ENCODE results near the gene ZSWIM4.

The ZSWIM4 gene

DNA sequence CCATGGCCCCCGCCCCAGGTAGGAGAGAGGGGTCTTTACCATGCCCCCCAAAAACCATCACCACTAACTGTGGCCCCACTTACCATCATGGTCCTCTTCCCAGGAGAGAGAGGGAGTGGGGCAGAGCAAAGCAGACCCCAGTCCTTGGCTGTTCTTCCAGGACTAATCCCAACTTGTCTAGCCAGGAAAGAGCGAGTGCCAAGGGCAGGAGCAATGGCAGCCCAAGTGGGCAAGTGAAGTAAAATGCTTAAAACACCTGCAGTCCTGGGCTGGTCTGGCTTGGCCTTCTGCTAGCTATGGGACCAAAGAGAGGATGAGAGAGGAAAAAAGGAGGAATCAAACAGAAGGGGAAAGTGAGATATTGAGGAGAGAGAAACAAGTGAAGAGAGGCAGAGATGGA lies 17.9 kb downstream of the ZSWIM4 start:
- no peak for DNase-seq

DNA sequence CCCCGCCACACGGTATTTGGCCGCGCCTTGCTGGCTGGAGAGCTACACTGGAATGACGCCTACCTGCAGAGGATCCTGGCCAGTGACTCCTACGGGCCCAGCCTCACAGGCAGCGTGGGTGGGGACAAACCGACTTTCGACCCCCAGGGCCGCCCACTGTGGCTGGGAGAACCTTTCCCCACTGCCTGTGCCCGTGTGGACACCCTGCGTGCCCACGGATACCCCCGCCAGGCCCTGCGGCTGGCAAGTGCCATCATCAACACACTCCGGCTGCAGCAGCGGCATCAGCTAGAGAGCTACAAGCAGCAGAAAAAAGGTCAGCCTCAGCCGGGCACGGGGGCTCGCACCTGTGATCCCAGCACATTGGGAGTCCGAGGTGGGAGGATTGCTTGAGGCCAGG lies 19.3 kb downstream of the ZSWIM4 start:
- DNase-seq: no peak

DNA sequence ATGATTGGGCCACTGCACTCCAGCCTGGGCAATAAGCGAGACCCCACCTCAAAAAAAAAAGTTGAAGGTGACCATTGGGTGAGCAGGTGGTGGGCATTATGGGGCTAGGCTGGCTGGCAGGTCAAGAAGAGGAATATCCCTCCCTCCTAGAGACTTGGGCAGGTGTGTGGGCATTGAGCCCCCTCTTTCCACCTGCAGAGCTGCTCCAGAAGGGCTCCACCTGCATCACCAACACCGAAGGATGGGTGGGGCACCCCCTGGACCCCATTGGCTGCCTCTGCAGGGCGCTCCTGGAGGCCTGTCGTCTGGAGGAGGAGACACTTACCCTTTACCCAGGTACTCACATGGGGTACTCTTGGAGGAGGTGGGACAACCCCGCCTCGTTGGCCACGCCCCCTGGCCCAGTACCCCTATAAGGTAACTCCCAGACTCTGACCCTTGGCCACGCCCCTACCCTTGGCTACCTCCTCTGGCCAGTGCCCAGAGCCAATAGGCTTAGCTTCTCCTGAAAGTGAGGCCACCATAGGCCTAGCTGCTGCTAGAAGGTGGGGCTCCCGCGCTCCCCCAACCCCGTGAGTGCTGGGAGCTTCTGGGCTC lies 21.9 kb downstream of the ZSWIM4 start:
- no peak for DNase-seq

DNA sequence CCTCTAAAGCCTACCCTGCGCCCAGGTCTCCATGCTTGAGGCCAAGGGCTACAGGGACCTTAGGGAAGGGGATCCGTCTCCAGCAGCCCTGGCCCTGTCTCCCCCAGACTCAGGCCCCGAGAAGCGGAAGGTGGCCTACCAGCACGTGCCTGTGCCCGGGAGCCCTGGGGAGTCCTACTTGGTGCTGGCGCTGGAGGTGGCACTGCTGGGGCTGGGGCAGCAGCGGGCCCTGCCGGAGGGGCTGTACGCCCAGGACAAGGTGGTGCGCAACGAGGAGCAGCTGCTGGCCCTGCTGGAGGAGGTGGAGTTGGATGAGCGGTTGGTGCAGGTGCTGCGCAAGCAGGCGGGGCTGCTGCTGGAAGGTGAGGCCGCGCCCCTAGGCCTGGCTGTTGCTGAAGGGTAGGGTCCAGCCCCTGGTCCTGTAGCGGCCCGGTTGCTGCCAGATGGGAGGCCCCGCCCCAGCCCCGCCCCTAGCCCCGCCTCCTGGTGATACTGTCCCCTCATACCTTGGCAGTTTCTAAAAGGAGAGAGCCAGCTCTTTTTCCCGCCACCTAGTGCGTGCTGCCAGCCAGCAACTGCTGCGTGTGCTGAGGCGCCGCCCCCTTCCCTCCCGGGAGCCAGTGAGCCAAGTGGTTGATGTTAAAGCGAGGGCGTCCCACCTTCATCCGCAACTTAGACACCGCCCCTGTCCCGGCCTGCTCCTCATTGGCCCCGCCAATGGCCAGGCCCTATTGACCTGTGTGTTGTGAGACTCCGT lies 22.6 kb downstream of the ZSWIM4 start:
- DNase-seq: no peak

DNA sequence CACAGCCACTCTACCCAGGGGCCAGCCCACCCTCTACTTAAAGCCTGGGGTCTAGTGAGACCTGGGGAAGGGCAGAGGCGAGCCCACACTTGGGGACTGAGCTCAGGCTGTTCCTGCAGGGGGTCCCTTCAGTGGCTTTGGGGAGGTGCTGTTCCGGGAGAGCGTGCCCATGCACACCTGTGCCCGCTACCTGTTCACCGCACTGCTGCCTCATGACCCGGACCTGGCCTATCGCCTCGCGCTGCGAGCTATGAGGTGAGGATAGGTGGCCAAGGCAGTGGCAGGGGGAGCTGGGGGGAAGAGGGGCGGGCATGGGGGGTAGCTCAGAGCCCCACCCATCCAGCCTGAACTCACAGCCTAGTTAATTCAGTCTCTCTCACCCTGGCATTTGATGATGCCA lies 24.0 kb downstream of the ZSWIM4 start:
- DNase-seq: no peak

DNA sequence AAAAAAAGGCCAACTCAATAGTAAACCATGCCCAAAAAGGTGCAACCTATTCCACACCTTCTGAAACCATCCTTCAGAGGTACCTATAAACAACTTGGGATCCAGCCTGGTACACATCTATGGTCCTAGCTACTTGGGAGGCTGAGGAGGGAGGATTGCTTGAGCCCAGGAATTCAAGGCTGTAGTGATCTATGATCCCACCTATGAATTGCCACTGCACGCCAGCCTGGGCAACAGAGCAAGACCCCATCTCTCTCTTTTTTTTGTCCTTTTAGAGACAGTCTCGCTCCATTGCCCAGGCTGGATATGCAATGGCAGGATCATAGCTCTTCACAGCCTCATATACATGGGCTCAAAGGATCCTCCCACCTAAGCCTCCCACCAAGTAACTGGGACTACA lies 26.0 kb downstream of the ZSWIM4 start:
- no peak for DNase-seq

DNA sequence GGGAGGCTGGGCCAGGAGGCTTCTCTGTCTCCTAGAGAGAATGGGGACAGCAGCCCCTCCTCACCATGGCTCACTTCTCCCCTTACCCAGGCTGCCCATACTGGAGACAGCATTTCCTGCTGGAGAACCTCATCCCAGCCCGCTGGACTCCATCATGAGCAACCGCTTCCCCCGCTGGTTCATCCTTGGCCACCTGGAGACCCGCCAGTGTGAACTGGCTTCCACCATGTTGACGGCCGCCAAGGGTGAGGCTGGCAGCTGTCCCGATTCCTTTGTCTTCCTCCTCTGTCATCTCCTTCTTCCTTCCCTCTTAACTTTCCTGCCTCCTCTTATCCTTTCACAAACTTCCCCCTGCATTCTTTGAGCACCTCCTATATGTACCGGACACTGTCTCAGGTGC lies 28.0 kb downstream of the ZSWIM4 start:
- peak; percentile 28 for DNase-seq

DNA sequence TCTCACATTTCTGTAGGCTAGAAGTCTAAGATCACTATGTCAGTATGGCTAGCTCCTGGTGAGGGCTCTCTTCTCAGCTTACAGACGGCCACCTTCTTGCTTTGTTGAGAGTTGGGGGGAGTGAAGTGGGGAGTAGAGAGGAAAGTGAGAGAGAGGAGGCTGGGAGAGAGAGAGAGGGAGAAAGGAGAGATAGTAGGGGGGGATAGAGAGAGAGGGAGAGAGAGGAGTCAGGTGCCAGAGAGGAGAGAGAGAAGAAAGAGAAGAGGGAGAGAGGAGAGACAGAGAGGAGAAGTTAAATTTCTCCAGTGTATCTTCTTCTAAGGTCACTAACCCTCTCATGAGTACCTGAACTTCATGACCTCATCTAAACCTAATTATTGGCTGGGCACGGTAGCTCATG lies 28.7 kb downstream of the ZSWIM4 start:
- DNase-seq: no peak

DNA sequence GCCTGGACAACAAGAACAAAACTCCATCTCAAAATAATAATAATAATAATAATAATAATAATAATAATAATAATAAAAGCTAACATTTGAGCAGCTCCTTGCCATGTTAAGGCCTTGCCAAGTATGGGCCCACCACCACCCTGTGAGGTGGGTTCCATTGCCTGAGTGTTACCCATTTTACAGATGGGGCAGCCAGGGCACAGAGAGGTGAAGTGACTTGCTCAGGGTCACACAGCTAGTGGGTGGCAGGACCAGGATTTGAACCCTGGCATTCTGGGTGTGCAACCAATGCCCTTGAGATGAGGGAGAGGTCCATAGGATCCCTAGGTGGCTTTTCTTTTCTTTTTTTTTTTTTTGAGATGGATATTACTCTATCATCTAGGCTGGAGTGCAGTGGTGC lies 29.5 kb downstream of the ZSWIM4 start:
- DNase-seq: no peak

DNA sequence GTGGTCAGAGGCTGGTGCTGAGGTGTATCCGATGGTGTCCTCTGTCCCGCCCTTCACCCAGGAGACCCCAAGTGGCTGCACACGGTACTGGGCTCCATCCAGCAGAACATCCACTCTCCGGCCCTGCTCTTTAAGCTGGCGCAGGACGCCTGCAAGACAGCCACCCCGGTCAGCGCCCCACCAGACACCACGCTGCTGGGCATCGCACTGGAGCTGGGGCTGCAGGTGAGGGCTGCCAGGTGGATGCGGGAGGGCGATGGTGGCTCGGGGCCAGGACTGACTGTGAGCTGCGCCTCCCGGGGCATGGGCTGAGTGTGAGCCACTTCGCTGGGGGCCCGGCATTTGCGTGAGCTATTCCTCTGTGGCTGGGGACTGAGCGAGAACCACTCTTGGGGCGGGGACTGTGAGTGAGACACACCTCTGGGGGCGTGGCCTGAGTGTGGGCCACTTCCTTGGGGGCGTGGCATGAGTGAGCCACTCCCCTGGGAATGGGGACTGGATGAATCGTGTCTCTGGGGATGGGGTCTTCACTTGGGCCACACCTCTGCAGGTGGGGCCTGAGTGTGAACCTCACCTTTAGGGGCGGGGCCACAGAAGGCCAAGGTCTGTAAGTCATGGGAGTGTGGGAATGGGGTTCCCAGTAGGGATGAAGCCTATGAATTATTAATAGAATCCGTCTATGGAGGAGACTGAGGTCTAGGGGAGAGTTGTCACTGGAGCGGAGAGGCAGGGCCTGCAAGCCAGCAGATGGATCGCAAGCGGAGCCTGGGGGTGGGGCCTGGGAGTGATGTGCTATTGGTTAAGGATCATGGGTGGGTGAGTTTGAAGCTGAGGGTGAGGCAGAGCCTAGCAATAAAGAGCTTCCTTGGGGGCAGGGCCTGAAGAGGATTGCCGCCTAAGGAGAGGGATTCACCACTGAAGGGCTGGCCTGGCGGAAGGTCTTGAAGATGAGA lies 30.5 kb downstream of the ZSWIM4 start:
- no peak for DNase-seq

DNA sequence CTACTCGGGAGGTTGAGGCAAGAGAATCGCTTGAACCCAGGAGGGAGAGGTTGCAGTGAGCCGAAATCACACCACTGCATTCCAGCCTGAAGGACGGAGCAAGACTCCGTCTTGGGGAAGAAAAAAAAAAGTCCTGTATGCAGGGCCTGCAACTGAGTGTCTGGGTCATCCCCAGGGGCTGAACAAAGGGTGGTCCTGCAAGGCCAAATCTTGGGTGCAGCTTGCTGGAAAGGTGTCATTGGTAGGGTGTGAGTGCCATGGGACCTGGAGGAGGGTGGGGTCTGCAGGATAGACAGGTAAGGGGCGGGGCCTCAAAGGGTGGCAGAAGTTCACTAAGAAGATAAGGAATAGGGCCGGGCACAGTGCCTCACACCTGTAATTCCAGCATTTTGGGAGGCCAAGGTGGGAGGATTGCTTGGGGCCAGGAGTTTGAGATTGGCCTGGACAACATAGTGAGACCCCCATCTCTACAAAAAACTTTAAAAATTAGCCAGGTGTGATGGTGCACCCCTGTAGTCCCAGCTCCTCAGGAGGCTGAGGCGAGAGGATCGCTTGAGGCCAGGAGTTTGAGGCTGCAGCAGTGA lies 31.5 kb downstream of the ZSWIM4 start:
- no peak for DNase-seq

DNA sequence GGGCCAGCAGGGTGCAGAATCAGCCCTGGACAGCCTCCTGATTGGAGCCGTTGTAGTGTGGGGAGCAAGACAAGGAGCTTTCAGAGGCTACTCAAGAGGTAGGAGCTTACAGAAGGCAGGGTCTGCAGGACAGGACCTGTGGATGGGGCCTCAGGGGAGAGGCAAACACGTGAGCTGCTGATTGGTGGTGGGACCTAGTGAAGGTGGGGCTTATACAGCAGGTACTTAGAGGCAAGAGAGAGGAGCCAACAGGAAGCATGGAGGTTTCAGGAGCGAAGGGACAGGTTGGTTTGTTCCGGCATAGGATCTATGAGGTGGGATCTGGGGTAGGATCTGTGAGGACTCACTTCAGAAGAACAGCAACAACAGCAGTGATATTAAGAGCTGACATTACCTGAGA lies 32.4 kb downstream of the ZSWIM4 start:
- no peak for DNase-seq

DNA sequence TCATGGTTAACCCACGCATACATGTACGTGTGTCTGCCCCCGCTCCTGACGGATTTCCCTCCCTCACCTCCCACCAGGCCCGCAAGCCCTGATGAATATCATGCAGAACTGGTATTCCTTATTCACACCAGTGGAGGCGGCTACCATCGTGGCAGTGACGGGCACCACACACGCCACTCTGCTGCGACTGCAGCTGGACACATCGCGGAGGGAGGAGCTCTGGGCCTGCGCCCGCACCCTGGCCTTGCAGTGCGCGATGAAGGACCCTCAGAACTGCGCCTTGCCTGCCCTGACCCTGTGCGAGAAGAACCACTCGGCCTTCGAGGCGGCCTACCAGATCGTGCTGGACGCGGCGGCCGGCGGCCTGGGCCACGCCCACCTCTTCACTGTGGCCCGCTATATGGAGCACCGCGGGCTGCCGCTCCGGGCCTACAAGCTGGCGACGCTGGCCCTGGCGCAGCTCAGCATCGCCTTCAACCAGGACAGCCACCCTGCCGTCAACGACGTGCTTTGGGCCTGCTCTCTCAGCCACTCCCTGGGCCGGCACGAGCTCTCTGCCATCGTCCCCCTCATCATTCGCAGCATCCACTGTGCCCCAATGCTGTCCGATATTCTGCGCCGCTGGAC lies 35.0 kb downstream of the ZSWIM4 start:
- DNase-seq: no peak

DNA sequence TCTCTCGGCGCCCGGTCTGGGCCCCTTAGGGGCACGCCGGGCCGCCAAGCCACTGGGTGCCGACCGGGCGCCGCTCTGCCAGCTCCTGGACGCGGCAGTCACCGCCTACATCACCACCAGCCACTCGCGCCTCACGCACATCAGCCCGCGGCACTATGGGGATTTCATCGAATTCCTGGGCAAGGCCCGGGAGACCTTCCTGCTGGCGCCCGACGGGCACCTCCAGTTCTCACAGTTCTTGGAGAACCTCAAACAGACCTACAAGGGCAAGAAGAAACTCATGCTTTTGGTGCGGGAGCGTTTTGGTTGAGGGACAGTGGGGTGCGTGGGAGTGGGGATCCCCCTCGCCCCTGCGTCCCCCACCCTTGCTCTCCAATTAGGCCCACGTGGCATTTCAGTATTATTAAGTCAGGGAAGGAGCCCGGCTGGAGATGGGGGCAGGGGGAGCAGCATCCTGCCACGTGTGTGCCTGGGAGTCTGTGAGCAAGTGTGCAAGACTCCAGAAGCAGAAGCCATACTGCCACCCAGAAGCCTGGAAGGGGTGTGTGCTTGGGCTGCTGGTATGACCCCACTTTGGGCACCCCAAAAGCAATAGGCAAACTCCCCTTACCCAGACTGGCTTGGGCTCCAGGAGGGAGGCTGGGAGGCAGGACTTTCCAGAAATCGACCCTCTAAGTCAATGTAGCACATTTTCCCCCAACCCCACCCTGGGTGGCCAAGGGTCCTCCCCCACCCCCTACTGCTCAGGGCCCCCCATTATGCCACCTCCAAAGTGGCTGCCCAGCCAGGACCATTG lies 35.7 kb downstream of the ZSWIM4 start:
- no peak for DNase-seq

DNA sequence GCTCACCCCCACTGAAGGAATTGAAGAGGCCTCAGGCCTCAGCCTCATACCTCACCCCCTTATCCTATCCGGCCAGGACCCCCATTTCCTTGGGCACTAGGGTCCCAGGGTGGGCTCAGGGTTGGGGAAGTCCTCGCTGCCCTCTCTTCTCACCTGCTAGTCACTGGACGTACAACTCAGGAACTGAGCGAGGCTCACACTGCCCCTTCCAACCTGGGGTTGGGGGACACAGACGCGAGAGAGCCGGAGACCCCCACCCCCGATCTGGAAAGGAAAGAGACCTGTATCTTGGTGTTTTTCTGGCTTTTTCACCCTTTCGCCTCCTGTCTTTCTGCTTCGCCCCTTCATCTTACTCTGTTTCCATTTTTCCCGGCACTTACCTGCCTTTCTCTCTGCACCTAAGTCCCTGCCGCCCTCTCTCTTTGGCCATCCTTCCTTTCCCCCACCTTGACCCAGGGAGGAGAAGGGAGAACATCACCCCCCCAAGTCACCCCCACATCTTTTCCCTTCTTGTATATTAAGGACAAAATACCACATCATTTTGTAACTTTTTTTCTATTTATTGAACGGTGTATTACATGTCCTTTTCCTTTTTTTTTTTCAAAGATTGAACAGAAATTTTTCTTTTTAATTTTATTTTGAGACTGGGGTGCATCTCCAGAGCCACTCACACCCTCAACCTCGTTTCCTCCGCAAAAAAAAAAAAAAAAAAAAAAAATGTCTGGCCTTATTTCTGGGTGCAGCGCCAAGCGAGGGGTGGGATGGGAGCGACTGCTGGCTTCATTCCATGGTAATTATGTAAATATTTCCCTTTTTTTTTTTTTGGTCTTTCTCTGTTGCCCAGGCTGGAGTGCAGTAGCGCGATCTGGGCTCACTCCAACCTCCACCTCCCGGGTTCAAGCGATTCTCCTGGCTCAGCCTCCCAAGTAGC lies 36.6 kb downstream of the ZSWIM4 start:
- no peak for DNase-seq

DNA sequence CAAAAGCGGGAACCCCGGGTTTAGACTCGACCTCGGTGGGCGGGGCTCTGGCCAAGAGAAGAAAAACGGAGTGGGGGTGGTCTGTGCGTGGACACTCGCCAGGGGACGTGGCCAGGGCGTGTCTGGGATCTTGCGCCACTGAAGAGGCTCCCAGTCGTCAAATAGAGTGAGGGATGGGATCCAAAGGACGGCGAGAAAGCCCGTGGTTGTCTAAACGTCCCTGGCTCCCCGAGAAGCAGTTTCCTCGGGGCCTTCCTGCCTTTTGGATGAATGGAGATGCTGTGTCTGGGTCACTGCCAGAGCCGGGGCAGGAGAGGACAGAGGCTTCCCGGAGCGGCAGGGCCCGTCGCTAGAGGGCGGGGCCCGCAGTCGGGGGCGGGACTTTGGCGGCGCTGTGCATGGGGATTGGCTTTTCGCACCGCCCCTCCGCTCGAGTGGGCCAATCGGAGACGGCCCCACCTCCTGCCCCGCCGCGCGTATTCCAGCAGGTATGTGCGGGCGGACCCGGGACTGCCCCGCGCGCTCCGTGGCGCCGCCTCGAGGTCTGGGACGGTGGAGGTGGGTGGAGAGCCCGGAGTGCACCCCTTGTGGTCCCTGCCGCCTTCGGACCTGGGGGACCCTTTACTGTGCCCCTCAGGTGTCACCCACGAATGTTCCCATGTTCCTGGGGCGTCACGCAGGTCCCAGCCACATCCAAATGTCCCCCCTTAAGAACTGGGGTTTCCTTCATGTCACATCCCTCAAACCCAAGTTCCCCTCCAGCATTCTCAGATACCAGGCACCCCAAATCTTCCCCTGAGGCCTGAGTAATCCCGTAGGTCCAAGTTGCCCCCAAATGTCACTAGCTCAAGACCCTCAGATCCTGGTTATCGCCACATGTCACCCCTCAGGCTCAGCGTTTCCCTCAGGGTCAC lies 38.3 kb downstream of the ZSWIM4 start:
- DNase-seq: peak; percentile 86

DNA sequence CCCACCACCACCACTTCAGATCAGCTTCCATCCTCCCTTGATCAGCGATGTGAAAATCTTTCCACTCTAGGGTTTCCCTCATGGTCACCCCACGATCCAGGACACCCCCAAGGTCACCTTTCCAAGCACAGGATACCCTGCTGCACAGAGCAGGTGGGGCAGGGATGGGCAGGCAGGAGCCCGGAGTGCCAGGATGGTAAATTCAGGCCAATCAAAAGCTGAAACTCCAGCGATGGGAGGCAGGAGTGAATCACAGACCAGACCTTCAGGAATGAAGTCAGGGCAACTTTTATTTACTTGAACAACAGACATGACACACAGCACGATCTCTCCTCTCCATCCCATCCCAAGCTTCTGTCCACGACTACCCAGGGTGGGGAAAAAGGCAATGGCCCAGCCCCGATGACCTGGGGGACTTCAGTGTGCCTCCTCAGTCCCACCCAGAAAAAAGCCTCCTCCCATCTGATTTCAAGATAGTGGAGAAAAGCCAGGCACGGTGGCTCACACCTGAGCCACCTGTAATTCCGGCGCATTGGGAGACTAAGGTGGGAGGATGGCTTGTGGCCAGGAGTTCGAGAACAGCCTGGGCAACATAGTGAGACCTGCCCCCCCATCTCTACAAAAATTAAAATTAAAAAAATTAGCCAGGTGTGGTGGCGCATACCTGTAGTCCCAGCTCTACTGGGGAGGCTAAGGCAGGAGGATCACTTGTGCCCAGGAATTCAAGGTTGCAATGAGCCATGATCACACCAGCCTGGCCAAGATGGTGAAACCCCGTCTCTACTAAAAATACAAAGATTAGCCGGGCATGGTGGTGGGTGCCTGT lies 39.2 kb downstream of the ZSWIM4 start:
- no peak for DNase-seq

DNA sequence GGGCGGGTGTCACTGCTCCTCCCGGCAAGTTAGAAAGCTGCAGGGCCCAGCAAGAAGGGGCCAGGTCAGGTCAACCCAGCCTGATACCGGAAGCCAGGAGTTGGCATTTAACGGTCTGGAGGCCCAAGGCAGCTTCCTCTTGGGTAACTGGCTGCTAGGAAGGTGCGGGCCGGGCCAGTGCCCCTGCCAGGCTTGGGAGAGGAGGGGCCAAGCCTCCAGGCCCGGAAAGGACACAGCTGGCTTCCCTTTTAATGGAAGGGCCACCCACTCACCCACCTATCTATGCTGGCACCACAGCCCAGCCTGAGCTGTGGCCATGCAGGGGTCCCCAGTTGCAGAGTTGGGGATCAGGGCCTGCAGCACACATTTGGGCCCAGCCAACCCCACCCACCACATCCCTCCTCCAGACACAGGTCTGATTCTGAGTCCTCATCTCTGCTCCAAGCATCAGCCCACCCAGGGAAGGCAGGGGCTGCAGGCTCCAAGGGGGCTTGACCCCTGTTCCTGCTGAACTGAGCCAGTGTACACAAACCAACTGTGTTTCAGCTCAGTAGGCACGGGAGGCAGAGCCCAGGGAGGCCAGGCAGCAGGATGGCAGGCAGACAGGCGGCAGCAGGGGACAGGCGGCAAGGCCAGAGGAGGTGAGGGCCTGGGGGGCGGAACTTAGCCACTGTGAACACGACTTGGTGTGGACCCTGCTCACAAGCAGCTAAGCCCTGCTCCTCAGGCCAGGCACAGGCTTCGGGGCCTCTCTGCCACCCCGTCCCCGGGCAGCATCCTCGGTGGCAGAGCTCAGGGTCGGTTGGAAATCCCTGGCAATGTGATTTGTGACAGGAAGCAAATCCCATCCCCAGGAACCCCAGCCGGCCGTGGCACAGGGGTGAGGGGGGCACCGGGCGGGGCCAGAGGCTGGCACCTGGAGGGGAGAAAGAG lies 40.8 kb downstream of the ZSWIM4 start:
- DNase-seq: no peak
